GM19193 (cell line): ENCODE measurements around the gene EYA2.

Experiments
- POLR2A ChIP-seq: IDR thresholded peaks from 4 replicates; pipeline ENCODE4 v1.6.1; 2011; ENCODE audit not compliant: insufficient read depth, insufficient read length; ENCODE audit errors: extremely low read depth

EYA2 gene

DNA sequence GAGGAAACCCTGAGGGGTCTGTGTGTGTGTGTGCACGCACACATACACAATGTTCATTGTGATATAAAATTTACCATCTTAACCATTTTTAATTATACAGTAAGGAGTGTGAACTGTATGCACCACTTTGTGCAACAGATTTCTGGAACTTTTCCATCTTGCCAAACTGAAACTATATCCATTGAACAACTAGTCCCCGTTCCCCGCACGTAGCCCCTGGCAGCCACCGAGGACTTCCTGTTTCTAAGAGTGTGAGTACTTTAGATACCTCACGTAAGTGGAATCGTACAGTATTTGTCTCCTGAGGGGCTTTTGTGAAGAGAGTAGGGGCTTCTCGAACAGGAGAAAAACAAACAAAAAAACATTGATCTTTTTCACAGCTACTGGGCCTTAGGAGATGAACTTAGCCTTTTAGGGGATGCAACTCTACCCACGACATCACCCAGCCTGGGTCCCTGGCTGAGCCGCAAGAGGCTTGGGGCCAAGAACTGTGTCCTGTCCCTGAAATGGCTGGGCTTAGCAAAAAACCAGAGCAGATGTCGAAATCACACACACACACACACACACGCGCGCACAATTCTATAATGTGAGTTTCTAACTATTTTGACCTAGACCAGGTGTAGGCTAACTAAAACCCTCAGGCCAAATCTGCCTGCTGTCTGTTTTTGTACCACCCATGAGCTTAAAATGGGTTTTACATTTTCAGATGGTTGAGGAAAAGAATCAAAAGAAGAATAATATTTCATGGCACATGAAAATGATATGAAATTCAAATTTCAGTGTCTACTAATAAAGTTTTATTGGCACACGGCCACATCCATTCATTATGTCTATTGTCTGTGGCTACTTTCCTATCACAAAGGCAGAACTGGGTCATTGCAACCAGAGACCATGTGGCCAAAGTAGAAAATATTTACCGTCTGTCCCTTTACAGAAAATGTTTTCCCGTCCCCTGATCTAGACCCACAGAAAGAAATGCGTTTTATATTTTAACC is 144.2 kb downstream of the EYA2 start:
- no peak for TF ChIP-seq POLR2A

DNA sequence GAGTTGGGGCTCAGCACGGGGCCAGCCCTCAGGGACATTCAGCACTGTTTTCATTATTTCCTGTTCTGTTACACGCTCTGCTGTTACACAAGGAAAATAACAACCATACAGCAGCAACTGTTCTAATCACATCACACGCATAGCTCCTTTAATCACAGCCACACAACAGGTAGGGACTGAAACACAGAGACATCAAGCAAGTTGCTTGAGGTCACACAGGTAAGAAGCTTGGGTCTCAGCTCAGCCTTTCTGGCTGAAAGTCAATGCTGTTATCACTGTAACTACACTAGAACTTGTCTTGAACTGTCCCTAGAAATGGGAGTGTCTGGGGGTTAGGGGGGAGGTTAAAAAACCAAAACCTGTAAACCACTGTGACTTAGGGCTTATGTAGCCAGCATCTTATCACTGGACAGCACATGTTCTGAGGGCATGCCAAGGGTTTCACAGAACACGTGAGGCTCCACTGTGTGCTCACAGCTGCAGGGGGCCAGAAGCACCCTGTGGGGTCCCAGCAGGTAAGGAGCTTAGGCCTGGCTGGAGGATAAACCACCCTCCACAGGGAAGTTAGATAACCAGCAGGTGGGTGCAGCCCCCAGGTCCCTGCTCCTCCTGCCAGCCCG is 146.0 kb downstream of the EYA2 start:
- TF ChIP-seq POLR2A = no peak

DNA sequence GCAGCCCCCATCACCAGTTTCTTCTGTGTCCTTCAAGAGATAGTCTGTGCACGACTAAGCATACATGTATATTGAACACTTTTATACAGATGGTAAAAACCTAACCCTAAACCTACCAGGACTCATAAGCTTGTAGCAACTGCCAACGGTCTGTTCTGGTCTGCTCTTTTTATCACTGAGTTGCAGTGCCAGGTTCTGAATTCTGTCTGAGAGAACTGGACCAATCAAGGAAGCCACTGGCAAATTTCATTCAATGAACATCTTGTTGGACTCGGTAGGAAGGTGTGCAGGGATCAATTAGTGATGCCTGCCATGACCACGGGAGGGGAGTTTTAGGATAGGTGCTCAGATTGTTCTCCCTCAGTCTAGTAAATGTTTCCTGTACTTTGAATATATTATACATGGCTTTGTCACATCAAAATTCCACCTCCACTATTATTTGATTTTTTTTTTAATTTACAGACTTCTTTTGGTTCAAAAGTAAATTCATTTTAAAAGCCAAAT is 146.8 kb downstream of the EYA2 start:
- no peak for TF ChIP-seq POLR2A

DNA sequence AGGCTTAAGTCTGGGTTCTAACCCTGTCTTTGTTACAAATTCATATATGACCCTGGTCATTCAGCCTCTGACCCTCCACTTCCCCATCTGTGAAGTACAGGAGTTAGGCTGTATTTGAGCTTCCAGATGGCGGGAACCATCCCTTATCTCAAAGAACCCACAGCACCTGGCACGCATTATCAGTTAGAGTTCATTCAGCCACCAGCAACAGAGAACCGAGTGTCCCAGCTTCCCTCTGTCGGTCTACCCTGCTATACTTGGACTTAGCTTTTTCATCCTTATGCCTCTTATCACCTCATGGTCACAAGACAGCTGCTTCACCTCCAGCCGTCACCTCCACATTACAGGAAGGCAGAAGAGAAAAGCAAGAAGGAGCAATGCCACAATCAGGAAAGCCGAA is 147.8 kb downstream of the EYA2 start:
- no peak for TF ChIP-seq POLR2A

DNA sequence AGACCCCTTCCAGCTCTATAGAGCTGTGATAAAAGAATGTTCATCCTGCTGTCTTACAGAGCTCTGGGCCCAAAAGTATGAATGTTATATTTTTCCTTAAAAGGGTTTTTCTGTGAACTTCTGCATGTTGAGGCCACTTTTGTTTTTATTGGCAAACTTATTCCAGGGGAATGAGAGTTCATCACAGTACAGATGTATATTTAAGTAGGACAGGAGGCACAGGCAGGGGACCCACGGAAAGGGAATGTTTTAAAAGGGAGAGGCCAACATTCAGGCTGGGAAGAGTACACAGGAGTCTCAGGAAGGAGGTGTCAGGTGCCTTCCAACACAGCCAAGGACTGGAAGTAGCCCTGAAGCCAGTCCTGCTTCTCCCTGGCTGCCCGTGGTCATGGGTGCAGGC is 148.4 kb downstream of the EYA2 start:
- TF ChIP-seq POLR2A = no peak

DNA sequence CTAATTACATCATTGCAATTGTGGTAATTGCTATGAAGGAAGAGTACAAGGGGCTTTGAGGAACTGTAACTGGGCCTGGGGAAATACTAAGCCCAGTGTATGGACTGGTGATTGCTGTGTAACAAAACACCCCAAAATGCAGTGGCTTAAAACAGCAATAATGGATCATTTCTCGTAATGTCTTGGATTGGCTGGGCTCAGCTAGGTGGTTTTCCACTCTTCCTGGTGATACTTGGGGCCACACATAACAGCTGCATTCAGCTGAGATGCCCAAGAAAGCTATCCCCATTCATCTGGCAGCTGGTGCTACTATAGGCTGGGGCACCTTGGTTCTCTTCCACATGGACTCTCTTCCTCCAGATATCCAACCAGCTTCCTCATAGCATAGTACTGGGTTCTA is 150.3 kb downstream of the EYA2 start:
- TF ChIP-seq POLR2A = no peak

DNA sequence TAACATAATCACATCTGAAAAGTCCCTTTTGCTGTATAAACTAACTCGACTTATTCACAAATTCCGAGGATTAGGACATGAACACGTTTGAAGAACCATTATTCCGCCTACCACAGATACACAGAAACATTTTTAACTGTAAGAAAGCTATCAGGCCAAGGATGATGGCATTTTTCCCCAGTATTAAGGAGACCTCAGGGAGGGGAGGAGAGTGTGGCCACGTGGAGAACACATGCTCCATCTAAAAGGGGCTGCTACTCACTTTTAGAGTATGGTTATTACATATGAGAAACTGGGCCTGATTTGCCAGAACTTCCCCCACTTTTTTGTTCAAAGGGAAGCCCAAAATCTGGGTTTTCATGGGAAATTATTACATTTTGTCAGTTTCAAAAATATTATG is 153.4 kb downstream of the EYA2 start:
- TF ChIP-seq POLR2A = no peak

DNA sequence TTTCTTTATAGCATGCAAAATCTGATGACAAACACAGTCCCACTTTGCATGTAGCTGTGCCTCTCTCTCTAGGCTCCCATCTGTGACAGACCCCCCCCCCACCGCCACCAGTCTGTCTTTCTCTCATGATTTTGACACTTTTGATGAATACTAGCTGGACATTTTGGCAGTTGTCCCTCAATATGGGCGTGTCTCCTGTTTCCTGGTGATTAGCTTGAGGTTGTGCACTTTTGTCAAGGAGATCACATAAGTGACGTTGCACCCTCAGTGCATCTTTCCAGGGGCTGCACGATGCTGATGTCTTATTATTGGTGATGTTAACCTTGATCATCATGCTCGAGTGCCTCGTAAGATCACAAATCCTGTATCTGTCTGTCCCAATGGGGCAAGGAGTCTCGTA is 155.1 kb downstream of the EYA2 start:
- TF ChIP-seq POLR2A = no peak

DNA sequence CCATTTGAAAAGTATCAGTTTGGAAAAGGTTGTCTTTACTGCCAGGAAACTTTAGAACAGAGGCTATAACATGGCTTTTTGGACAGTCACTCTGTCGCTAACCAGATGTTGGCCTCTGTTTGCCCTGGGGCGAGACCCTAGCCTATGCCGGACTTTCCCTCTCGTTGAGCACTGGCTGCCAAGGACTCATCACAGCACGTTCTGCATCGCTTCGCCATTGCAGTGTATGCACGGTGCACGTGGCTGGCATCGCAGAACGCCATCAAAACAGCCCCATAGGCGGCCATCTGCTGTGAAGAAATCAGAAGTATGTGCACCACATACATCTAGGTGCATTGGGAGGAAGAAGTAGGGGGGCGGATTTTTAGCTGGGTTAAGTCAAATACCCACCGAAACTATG is 156.4 kb downstream of the EYA2 start:
- TF ChIP-seq POLR2A = no peak

DNA sequence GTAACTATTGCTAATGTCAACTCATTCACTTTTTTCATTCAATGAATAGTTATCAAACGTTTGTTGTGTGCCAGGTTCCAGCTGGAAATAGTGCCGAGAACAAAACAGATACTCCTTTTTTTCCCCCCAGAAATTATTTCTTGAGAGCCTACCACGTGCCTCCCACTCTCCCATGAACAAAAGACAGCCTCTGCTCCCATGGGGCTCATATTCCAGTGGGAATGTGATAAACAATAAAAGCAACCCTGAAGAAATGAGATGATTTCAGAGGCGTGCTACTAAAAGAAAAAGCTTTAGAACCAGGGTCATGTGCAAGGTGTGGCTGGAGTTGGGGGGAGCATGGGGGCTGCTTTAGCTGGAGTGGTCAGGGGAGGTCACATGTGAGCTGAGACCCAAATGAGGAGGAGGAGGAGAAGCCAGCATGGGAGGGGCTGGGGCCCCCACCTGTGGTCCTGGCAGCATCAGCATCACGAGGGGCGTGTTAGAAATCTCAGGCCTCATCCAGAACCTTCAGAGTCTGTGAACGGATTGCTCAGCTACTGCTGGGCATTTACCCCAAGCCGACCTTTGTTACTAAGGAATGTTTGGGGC is 157.4 kb downstream of the EYA2 start:
- TF ChIP-seq POLR2A = no peak

DNA sequence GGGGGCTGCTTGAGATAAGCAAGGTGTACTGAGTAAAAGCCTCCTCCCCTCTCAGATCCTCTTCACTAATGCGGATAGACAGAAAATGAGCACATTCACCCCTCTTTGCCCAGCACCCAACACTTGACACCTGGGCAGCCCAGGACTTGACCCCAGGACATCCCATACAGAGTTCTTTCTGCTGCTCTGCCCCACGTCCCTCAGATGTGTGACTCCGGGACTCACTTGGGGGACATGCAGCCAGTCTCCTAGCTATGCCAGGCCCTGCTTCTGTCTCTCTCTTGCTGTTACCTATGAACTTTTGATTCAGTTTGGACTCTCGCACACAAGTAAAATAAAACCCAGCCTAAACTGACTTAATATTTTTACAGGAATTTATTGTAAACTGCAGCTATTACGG is 159.9 kb downstream of the EYA2 start:
- TF ChIP-seq POLR2A = no peak

DNA sequence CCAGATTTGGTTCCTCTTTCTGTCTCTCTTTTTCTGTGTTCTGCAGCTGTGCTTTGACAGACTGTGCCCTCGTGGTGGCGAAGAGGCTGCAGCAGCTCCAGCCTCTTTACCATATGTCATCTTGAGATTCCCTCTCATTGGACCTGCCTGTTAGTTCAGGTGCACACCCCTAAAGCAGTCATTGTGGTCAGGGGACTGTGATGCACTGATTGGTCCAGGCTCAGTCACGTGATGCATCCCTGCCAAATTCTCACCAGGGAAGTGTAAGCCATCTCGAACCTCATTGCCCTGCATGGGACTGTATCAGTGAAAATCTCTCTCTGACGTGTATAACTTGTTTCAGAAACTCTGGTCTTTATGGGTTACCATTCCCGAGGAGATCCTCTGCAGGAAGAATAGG is 160.3 kb downstream of the EYA2 start:
- TF ChIP-seq POLR2A = no peak

DNA sequence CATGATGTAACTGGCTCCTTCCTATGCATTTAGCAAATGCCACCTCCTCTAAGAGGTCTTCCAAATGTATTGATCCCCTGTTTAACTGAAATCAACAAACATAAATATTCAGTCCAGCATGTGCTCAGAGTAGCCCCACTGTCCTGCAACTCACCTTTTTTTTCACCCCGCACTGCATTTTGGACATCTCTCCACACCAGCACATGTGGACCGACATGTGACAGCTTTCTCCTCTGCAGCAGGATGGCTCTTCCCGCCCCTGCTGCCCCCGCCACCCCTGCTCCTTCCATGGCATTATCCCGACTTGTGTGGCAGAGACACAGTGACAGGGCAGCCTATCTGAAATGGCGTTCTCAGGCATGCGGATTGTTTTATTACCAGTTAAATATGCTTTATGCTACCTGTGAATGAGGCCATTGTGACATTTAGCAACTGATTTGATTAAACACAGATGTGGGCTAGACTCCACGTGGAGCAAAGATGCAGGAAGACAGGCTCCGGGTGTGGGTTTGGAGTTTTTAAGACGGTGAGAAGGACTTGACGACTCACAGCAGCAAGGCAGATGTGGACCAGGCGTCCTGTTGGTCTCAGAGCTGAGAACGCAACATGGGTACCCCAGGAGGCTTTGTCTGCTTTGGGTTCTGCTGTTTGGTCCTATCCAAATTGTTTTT is 161.2 kb downstream of the EYA2 start:
- TF ChIP-seq POLR2A = no peak

DNA sequence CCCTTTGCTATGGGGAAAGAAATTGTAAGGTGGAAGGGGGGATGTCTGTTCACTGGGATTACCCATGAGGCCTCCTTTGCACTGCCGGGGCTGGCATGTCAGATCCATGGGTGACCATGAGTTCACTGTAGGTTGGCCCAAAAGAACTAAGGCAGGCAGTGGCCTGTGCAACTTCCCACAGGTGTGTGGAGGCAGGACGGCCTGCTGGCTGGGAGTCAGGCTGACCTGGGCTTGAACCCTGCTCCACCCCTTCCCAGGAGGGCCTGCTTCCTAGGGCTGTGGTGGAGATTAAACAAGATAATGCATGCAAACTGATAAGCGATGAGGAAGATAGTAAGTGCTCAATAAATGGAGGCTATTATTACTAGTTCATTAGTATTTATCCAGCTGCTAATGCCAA is 163.0 kb downstream of the EYA2 start:
- TF ChIP-seq POLR2A = no peak

DNA sequence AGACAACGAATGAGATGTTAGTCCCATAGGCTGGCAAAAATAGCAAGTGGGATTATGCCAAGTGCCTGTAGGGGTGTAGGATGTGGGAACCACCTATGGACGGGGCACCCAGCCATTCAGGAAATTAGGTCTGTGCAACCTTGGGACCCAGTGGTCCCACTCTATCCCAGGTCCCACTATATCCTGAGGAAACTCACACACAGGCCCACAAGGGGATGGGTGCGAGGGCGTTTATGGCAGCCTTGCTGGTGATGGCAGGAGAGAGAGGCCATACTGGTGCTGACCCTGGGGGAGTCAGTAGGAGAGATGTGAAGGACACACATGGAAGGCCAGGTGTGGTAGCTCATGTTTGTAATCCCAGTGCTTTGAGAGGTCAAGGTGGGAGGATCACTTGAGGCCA is 163.6 kb downstream of the EYA2 start:
- TF ChIP-seq POLR2A = no peak
